Fibroblast of lung (primary cell): ENCODE results near the gene NXPH1.

ENCODE experiments used
- EZH2 ChIP-seq: IDR thresholded peaks from 2 replicates; pipeline ENCODE4 v1.5.1; 2012; ENCODE audit warnings: low read length, control low read depth, mild to moderate bottlenecking; ENCODE audit errors: missing control alignments
- TF ChIP-seq, protein P1 (sequence below), 2 donors: IDR thresholded peaks in 1 of 2; conservative IDR thresholded peaks in 1 of 2; 1 replicate in 1 of 2; 2 replicates in 1 of 2; pipeline ENCODE4 v1.5.1; 2011 to 2012; ENCODE audit warnings: low read length in 2 of 2, control low read depth in 1 of 2, inconsistent platforms in 1 of 2, low read depth in 1 of 2, mild to moderate bottlenecking in 1 of 2

DNA sequence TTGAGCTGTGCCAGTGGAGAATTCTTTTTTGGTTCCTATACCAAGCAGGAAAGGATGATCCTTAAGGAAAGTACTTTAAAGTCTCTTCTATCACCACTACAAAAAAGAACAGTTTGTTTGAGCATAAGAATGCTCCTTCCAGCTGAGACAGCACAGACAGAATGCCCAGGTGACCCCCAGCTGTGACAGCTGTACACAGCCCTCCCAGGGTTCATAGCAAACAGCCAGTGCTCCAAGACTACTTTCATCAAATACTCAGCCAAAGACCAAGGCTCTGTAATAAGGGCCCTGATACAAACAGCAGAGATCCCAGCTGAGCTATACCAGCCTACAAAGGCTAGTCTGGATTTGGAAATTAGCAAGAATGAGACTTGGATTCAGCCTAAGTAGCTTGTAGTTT, 65.7 kb downstream of the NXPH1 start:
- TF ChIP-seq, protein P1, sequence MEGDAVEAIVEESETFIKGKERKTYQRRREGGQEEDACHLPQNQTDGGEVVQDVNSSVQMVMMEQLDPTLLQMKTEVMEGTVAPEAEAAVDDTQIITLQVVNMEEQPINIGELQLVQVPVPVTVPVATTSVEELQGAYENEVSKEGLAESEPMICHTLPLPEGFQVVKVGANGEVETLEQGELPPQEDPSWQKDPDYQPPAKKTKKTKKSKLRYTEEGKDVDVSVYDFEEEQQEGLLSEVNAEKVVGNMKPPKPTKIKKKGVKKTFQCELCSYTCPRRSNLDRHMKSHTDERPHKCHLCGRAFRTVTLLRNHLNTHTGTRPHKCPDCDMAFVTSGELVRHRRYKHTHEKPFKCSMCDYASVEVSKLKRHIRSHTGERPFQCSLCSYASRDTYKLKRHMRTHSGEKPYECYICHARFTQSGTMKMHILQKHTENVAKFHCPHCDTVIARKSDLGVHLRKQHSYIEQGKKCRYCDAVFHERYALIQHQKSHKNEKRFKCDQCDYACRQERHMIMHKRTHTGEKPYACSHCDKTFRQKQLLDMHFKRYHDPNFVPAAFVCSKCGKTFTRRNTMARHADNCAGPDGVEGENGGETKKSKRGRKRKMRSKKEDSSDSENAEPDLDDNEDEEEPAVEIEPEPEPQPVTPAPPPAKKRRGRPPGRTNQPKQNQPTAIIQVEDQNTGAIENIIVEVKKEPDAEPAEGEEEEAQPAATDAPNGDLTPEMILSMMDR (conservative IDR thresholded peaks at IDR 0.05 in 1 of 2, IDR thresholded peaks at IDR 0.05 in 1 of 2; ENCODE audit: low read depth in 1 of 2, low read length in 2 of 2), result no peak
- no peak for TF ChIP-seq EZH2
